HG02678 (cell line): ENCODE measurements around the gene SLC22A23.

ENCODE experiments used
- ATAC-seq: cut with Tn5 transposase; IDR thresholded peaks from one replicate; pipeline ENCODE4 v1.9.1; 2021; ENCODE audit warnings: mild to moderate bottlenecking, moderate library complexity; ENCODE audit not compliant: unreplicated experiment

SLC22A23 gene

DNA sequence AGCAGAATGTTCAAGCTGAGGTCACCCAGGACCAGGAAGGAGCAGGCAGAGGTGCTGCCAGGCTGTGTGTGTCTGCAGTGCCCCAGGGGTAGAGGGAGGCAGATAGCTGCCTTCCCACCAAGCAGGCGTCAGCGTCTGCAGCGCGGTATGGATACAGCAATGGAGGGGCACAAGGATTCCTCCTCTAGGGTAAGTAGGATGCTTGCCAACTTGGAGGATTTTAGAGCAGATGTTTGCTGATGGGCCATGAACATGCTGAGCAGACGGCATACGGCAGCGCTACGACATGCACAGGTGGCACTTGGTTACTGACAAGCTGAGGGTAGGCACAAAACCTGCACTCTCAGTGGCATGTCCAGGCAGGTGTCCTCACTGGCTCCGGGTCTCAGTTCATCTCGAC is 150.0 kb downstream of the SLC22A23 start:
- ATAC-seq: no peak

DNA sequence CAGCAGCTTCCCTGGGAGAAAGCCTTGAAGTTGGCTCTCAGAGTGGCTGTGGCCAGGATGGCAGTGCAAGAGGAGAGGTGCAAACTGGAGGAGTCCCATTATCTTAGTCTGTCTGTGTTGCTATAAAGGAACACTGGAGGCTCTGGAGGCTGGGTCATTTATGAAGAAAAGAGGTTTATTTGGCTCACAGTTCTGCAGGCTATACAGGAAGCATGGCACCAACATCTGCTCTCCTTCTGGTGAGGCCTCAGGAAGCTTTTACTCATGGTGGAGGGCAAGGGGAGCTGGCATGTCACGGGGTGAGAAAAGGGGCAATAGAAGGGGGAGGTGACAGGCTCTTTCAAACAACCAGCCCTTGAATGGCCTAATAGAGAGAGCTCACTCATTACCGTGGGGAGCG is 151.0 kb downstream of the SLC22A23 start:
- no peak for ATAC-seq

DNA sequence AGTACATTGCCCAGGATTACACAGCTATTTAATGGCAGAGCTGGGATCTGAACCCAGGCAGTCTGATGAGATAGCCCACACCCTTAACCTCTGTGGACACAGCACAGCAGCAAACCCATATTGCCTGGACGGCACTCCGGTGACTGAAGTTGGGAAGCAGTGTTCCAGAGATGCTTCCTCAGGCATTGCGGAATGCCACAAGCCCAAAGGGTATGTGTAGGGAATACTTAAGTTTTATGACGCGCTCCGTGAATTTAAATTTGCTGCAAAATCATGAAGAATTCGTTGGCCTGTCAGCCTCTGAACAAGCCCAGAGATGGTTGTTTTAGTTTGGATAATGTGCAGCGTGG is 151.7 kb downstream of the SLC22A23 start:
- no peak for ATAC-seq

DNA sequence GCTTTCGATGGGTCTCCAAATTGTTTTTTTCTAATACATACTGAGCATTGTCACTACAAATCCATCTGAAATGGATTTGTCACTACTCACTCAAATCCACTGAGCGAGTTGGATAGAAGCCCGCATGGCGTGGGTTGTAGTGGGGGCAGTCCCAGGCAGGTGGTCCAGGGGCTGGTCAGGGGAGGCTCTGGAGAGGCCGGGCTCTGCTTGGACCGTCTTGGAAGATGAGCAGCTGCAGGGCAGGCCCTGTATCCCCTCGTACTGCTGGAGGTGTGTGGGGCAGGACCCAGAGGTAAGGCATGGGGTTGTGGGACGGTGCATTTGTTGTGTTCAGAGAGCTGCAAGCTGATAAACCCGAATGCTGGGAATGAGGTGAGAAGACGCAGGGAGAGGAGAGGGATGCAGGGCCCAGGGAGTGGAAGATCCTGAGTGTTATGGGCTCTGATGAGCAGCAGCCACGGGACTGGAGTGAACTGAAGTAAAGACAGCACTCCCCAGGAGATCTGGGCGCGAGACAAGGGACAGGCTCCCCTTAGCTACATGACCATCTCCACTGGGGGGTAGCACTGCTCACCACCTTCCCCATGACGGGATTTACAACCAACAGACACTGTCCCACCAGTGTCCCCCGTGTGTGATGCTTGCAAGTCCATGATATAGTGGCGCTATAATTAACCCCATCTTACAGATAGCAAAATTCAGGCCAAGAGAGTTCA is 152.2 kb downstream of the SLC22A23 start:
- ATAC-seq: no peak

DNA sequence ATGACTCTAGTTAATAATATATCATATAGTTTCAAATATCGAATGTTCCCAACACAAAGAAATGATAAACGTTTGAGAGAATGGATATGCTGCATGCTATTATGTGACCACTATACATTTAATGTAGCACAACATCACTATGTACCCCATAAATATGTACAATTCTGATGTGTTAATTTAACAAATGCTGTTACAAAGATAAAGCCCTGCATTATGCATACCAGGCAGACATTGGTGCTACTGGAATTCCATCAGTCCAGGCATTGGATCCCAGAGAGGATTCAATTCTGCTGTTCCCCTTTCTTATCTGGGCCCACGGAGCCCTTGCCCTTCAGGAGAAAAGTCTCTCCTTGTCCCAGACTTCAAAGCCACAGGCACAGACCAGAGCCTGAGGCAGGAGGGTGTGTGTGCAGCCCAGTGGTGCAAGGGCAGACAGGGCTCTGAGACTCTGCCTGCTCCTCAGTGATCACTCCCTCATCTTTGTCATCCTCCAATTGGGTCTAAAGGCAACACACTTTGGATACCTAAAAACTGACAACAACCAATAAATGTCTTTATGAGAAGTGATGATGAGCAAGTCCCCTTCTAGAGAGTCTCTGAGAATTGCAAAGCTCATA is 152.9 kb downstream of the SLC22A23 start:
- no peak for ATAC-seq

DNA sequence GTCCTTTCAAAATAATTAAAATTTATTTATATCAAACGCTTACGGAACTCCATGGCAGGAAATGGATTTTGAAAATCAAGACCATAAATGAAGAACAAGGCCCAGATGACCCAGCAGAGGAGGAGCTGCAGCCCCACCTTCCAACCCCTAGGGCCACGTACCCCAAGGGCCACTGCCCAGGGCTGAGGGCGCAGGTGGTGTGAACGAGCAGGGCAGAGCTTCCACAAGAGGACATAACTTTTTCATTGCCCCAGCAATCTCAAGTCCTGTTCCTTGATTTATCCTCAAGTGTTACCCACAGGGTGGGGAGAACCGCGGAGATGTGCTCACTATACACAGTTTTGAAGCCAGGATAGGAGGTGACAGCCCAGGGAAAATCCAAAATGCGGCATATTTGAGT is 155.3 kb downstream of the SLC22A23 start:
- ATAC-seq: no peak

DNA sequence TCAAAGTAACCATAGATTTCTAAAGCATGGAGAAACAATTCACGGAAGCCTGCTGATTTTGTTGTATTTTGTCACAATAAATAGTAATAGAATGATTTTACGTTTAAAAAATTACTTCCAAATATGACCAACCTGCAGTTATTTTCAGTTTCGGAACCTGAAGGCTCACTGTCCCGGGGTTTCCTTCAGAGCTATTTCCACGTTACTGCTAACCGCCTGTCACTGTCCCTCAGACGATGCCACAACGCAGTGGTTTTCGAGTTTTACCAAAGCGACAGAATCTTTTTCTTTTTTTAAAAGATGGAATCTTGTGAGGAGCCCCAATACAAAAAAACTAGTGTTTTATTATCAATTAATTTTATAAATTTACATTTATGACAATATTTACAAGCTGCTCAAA is 157.6 kb downstream of the SLC22A23 start:
- ATAC-seq: no peak

DNA sequence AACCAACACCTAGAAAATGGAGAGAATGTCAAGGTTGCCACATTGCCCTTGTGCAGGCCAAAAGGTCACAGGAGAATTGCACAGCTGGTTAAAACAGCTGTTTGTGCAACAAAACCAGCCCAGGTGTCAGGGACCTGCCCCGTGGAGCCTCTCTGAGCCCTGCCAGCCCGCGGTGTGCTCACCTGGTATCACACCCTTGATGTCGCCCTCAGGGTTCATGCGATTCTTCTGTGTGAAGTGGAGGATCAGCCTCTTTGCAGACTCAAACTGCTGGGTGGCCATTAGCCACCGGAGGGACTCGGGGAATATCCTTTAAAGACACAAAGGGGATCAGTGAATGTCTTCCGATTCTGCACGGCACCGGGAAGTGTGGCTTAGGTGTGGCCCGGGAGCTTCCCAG is 158.9 kb downstream of the SLC22A23 start:
- no peak for ATAC-seq

DNA sequence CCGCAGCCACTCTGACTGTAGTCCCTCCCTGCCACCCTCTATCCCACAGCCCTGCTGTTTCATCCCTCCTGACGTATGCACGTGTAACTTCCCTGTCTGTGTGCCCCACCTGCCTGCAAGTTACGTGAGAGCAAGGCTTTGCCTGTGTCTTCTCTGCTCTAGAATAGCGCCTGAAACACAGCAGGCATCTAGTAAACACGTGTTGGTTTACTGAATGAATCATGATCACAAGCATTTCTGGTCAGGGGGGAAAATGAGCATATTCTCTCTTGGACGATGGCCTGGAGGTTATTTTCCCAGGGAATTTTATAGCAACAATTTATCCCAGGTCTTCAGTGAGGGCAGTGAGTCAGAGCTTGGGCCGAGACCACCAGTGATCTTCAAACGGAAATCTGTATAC is 159.8 kb downstream of the SLC22A23 start:
- ATAC-seq: no peak

DNA sequence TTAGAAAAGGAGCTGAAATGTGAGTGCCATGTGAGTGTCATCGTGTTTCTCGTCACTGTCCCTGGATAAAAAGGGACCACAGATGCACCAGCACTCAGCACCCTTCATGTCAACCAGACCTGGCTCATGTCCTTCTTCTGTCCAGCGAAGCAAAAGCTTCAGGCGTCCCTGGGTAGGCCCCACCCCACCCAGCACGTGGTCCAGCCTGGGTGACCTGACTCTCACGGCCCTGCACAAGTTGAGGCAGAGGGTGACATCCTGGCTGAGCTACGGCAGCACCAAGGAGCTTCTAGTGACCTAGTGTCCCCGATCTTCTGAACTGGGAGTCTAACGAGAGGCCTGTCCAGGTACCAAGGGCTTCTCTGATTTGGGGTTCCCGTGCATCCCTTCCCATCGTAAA is 160.3 kb downstream of the SLC22A23 start:
- ATAC-seq: no peak

DNA sequence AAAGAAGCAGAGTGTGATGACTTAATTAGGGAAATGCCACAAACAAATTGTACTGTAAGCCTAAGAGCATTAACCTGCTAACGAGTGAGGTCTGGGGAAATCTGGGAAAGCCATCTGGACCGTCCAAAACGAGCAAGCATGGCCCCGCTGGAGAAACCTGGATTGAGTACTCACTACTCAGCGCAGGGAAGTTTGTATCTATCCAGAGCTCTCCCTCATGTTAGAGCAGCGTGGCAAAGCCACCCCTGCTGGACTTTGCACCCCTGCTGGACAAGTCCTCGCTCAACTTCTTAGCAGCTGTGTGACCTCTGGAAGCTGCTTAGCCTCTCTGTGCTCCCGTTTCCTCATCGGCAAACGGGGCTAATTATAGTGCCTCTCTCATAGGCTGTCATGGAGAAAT is 160.8 kb downstream of the SLC22A23 start:
- ATAC-seq: no peak

DNA sequence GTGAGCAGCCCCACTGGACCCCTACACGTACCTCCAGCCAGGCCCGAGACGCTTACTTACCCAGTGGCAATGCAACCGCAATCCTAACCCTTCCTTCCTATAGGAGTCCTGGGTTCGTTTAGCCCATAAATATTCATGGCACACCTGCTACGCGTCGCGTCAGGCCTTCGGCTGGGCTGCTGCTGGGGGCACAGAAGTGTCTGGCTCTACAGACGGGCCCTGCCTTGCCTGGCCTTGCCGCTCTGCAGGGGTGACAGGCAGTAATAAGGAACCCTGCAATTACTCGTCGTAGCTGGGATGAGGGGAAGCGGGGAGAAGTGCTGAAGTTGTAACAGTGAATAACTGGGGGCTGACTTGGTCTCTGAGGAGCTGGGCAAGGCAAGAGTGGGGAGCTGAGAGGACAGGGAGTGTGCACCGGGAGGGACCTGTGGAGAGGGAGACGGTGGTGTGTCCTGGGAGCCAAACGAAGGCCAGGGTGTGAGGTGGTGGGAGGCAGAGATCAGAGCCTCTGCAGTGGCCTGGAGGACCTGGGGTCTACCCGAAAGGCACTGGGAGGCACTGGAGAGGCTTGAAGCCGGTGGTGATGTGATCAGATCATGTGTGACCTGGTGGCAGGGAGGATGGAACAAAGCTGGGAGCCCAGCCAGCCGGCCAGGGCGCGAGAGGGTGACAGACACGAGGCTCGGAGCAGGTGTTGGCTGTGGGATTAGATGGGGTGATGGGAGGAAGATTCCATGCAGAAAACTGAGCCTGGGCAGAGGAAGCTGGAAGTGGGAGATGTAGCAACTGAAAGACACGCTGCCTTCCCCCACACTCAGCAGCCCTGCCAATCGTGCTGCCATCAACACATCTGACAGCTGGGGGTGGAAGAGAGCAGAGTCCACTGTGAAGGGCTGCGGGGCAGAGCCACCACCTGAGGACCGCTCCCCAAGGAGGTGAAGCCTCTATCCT is 161.7 kb downstream of the SLC22A23 start:
- ATAC-seq: no peak

DNA sequence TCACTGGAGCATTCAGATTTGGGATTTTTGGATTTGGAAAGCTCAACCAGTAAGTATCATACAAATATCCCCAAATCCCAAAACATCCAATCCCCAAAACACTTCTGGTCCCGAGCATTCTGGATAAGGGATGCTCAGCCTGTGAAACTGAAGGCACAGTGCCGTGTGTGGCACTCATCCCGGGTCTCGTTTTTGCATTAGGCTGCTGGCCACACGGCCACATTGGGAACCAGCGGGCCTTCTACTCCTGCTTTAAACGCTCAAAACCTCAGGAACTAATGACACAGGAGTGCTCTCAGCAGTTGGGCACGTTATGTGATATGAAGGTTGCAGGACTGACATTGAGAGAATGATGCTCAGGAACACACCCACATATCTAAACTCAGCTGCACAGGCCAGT is 162.5 kb downstream of the SLC22A23 start:
- no peak for ATAC-seq

DNA sequence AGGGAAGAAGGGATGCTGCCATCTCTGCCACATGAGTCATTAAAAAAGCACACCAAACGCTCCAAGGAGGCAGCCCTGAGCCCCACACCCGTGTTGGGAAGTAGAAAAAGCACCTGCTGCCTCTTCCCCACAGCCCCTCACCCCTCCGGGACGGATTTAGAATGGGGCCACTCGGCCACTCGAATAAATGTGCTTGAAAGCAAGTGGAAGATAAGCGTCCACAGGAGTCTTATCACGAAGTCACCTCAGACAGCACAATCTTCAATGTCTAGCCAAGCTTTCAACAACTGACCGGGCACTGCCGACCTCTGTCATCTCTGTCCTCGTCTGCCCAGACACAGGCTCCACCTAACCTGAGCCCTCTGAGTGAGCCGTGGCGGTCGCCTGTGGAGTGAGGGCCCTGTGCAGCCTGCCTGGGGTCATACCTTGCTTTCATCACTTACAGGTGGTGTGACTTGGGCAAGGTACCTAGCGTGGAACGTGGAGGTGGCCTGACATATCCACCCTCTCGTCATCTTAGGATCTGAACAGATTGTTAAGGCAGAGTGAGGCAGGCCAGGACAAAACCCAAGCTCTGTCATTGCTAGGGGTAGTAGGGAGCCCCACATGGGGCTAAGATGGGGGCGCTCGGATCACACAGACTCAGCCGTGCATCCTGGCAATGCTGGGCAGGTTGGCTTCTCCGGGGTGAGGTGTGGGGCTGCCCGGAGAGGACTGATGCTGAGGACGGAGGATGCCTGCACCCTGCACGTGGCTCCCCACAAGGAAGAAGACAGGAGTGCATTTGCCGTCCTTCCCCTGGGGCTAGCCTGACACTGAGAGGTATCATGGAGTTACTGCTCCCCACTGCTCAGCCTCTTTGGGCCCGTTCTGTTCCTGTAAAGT is 163.3 kb downstream of the SLC22A23 start:
- ATAC-seq: no peak

DNA sequence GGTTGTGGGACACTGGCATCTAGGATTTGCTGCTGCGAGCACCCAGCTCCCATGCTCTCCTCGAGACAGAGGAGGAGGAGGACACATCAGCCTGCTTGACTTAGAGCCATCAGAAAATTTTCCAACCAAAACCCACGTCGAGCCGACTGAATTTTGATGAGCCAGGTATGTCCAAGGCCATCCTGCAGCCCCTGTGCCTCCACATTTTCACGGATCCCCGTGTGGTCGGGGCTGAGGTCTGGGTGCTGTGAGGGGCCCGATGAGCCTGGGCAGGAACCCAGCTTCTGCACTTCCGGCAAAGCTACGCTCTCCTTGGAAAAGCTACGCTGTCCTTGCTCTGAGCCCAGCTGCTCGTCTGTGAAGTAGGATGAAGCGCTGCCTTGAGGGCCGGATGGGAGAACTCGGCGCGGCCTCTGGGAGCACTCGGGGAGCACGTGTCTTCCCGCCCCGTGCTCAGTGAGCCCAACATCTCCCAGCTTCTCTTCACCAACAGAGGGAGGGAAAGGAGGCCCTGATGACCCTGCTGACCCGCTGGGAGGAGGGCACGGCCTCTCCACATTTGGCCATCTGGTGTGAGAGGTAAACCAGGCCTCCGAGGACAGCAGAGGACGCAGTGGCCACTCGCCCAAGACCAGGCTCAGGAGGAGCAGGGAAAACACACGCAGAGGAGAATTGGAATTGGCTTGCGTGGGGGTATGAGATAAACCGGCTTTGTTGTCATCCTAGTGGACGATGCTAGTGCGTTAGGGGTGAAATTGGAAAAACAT is 164.2 kb downstream of the SLC22A23 start:
- no peak for ATAC-seq

DNA sequence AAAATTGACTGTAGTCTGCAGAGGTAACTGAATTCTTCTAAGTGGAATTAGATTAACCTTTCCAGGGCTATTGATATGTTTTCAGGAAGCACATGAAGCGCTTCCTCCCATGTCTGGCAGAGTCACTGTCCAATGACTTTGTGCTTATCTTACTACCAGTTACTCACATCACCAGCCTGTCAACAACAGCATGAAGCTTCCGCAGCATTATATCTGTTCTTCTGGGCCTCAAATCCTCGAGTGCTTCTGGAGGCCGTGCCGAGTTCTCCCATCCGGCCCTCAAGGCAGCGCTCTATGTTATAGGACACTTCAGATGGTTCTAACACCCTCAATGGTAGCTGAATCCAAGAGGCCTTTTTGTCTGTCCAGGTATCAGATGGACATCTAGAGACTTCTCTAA is 164.9 kb downstream of the SLC22A23 start:
- ATAC-seq: no peak

DNA sequence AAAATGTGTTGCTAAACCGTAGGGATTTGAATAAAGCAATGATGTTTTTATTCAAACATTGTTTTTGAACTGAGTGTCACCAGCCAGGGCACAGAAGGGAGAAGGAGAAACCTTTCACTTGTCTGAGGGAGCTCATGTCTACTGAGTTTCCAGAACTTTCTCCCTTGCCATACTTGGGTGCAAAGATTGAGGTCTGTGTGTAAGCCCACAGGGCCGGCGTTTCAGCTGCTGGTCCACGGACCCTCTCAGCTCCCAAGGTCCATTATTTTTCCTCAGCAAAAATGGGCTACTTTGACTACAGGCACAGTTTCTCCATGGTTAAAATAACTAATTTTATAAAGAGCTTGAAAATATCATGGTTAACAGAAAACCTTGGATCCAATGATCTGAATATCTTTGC is 165.5 kb downstream of the SLC22A23 start:
- ATAC-seq: no peak

DNA sequence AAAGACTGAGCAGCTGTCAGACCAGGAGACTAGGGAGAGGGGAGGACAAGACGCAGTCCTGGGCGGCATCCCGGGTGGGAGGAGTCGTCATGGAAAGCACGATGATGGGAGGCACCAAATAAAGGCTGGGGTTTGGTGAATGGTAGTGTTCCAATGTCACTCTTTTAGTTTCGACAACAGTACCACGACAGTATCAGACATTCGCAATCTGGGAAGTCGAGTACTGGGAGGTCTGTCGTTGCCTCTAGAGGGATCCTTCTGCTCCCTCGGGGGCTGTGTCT is 166.0 kb downstream of the SLC22A23 start:
- no peak for ATAC-seq

DNA sequence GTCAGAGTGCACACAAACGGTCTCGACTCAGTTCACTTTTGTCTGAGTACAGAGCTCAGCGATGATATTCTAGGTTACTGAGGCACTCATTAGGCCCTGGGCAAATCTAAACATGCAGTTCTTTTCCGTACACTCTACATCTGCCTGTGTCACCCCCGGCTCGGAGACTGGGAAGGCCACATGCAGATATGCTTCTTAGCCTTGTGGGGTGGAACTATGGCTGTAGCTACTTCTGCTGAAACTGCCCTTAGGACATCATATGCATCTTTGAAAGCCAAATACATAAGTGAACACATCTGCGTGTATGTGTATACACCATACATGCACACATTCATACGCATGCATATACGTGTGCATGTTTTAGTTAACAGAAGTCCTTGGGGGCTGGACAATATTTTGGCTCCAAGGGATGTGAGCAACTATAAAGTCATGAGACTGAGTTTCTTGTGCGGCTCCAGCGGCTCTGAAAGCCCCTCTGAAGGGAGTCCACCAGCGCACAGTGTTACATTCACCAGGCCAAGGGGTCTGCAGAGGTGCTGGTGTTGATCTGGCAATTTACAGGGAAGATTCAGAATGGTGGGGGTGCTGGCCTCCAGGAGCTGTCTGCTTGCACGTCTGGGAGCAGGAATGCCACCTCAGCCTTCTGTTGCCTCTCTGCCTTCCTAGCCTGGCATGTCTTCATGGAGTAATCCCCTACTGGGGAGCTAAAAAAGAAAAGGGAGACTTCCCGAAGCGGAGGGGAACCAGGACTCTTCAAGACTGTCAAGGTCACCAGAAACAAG is 166.5 kb downstream of the SLC22A23 start:
- no peak for ATAC-seq

DNA sequence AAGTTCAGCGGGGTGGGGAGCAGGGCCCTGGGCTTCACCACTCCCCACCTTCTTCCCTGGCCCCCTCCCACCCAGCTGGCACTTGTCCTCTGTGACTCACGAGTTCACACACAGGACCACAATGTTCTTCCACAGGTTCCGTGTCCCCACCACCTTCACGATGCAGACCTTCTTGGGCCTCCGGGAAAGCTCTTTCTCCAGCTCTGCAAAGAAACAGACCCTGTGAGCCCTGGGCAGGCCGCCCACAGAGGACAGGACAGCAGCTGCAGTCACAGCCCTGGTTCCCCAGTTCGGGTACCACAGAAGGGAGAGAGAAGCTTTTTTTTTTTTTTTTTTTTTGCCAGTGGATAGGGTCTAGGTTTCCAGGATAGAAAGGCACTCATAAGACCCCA is 167.2 kb downstream of the SLC22A23 start:
- ATAC-seq: no peak
